ENCODE data around the gene MTM1. TPM values are rescaled to one million over a fixed set of nuclear protein-coding genes. Genes with fewer than 3 reads are reported as not detected.

MTM1 gene
- total RNA-seq, 1 donor from 2014 or later, result 9.8 TPM

DNA sequence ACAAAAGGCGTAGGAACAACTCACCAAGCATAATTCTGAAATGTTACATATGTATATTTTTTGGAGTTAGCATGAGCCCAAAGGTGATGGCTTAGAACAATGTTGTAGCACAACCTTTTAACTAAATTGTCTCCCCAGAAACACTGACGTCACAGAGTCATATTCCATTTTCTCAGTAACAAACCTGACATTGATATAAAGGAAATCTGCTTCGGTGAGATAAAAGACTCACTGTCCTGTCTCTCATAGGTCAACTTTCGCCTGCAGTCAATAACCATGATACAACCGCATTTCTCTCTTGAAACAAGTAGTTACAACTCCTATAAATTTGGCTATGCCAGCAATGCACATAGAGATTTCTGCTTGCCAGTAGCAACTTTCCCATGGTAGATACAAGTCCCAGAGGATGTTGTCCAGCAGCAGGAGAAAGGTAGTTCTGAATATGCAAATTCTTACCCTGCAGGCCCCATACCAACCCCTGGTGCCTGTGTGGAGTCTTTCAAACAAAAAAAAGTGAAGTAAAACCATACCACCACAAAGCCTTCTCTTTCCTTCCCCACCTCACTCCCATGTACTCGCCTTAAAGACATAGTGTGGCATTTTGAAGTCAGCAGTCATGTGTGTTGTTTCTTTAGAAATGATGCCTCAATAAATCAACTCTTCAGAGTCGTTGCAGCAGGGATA, 47.9 kb downstream of the MTM1 start:
- H3K9me3 Mint-ChIP-seq, result no peaks in the 10 kb centered on the region
- no peak overlapping the region for H3K4me3 Mint-ChIP-seq
- no peaks in the 10 kb centered on the region for H3K4me1 Mint-ChIP-seq (ENCODE audit: unreplicated experiment)
- DNase-seq (ENCODE audit: extremely low spot score, unreplicated experiment), result no peak
- H3K27me3 Mint-ChIP-seq, result no peaks in the 10 kb centered on the region
- H3K36me3 Mint-ChIP-seq, result peaks cover 4% of the 10 kb centered on the region
- TF ChIP-seq, protein P1, sequence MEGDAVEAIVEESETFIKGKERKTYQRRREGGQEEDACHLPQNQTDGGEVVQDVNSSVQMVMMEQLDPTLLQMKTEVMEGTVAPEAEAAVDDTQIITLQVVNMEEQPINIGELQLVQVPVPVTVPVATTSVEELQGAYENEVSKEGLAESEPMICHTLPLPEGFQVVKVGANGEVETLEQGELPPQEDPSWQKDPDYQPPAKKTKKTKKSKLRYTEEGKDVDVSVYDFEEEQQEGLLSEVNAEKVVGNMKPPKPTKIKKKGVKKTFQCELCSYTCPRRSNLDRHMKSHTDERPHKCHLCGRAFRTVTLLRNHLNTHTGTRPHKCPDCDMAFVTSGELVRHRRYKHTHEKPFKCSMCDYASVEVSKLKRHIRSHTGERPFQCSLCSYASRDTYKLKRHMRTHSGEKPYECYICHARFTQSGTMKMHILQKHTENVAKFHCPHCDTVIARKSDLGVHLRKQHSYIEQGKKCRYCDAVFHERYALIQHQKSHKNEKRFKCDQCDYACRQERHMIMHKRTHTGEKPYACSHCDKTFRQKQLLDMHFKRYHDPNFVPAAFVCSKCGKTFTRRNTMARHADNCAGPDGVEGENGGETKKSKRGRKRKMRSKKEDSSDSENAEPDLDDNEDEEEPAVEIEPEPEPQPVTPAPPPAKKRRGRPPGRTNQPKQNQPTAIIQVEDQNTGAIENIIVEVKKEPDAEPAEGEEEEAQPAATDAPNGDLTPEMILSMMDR (conservative IDR thresholded peaks at IDR 0.05), result no peak
- no peak overlapping the region for H3K27ac Mint-ChIP-seq

DNA sequence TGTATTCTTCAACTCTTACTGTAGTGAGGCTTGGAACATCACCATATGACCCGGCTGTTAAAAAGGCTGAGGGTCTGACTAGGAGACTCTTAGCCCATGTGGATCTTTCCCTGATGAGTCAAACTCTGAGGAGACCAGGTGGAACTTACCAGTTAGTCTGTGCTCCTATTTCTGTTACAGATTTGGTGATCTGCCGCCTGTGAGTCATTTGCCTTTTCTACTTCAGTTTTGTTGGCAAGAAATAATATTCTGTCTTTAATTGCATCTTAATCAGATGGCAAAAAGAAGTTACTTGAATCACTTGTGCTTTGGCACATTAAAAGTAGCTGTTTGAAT, 48.4 kb downstream of the MTM1 start:
- no peak for DNase-seq (ENCODE audit: extremely low spot score, unreplicated experiment)
- Mint-ChIP-seq H3K4me3 (no peak overlapping the region), H3K4me1 (ENCODE audit: unreplicated experiment) (no peaks in the 10 kb centered on the region), H3K27me3 (no peaks in the 10 kb centered on the region), H3K27ac (no peak overlapping the region), H3K36me3 (peaks cover 8% of the 10 kb centered on the region), H3K9me3 (no peaks in the 10 kb centered on the region)
- TF ChIP-seq, protein P1 (conservative IDR thresholded peaks at IDR 0.05), result no peak

DNA sequence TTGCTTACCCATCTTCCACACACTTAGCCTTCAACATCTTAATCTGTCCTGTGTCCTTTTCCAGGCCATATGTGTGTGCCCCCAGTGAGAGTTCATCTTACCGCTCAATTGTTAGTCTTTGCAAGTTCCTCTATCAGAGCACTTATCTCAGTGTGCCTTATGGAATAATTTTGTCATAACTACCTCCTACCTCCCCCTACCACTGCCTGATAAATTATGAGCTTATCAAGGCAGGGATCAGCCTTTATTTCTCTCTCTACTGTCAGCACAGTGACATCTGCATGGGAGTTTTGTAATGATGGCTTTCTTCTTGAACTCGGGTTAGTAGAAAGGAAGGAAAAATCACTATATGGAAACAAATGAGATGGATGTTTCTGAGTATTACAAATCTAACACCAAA, 53.2 kb downstream of the MTM1 start:
- peaks cover 12% of the 10 kb centered on the region for H3K36me3 Mint-ChIP-seq
- TF ChIP-seq, protein P1 (conservative IDR thresholded peaks at IDR 0.05), result no peak
- H3K4me3 Mint-ChIP-seq, result no peak overlapping the region
- no peaks in the 10 kb centered on the region for H3K4me1 Mint-ChIP-seq (ENCODE audit: unreplicated experiment)
- H3K27me3 Mint-ChIP-seq, result no peaks in the 10 kb centered on the region
- H3K27ac Mint-ChIP-seq, result no peak overlapping the region
- DNase-seq (ENCODE audit: extremely low spot score, unreplicated experiment), result no peak
- H3K9me3 Mint-ChIP-seq, result no peaks in the 10 kb centered on the region

DNA sequence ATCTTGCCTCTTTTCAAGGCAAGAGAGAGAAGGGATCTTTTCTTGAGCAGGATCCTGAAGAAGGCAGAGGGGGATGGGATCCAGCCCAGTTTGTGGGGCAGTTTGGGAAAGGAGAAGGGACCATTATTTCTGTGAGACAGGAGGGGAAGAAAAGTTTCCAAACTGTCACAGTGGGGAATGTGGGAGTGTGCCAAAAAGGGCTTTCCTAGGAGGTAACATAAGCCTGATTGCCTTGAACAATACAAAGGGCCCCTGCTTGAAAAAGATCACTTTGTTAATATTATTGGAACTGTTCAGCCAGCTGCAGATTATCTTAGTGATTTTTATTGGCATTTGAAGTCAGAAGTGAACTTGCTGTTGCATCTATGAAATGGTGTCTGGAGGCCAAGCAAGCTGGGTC, 55.2 kb downstream of the MTM1 start:
- Mint-ChIP-seq H3K4me1 (ENCODE audit: unreplicated experiment) (no peaks in the 10 kb centered on the region), H3K9me3 (no peaks in the 10 kb centered on the region), H3K4me3 (no peak overlapping the region), H3K27ac (no peak overlapping the region), H3K27me3 (no peaks in the 10 kb centered on the region), H3K36me3 (peaks cover 8% of the 10 kb centered on the region)
- TF ChIP-seq, protein P1 (conservative IDR thresholded peaks at IDR 0.05), result no peak
- no peak for DNase-seq (ENCODE audit: extremely low spot score, unreplicated experiment)

DNA sequence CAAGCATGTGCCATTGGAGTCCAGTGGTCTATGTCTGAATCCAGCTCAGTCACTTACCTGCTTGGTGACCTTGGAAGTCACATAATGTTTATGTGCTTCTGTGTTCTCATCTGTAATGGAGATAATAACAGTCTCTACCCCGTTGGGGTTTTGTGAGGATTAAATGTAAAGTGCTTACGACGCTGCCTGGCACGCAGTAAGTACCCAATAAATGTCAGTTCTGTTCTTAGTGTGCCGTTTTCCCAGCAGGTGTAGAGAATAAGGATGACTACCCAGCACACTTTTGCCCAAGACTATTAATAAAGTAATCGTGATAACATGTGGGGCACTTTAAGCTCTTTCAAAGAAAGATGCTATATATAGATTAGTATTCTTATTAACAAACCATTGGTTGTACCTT, 56.7 kb downstream of the MTM1 start:
- peaks cover 5% of the 10 kb centered on the region for H3K9me3 Mint-ChIP-seq
- H3K4me1 Mint-ChIP-seq (ENCODE audit: unreplicated experiment), result no peaks in the 10 kb centered on the region
- H3K27me3 Mint-ChIP-seq, result no peaks in the 10 kb centered on the region
- no peak overlapping the region for H3K4me3 Mint-ChIP-seq
- no peak overlapping the region for H3K27ac Mint-ChIP-seq
- no peak for DNase-seq (ENCODE audit: extremely low spot score, unreplicated experiment)
- TF ChIP-seq, protein P1 (conservative IDR thresholded peaks at IDR 0.05), result no peak
- peaks cover 15% of the 10 kb centered on the region for H3K36me3 Mint-ChIP-seq

DNA sequence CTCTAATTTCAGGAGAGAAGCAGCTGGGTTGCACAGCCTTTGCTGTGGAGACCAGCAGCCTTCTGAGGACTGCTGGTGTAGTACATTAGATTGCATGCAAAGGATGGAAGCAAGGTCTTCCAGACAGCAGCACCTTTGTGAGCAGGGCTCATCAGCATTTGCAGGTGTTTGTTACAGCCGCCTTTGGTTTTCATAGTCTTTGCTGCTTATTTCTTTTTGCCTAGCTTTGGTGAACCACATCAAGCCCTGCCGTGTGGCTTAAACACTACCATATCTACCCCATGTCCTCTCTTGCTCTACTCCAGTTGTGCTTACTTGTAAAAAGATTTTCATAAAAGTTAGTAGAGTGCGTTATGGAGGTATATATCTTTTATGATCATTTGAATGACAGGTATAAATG, 57.5 kb downstream of the MTM1 start:
- Mint-ChIP-seq H3K27me3 (no peaks in the 10 kb centered on the region), H3K4me3 (no peak overlapping the region), H3K4me1 (ENCODE audit: unreplicated experiment) (no peaks in the 10 kb centered on the region), H3K27ac (no peak overlapping the region), H3K36me3 (peaks cover 15% of the 10 kb centered on the region), H3K9me3 (peaks cover 5% of the 10 kb centered on the region)
- TF ChIP-seq, protein P1 (conservative IDR thresholded peaks at IDR 0.05), result no peak
- no peak for DNase-seq (ENCODE audit: extremely low spot score, unreplicated experiment)
